Activated CD4-positive, alpha-beta memory T cell treated with anti-CD3 and anti-CD28 coated beads, Interleukin-2, amount 10 ng/mL, durations not matched to agents 7 days and 5 days (primary cell): ENCODE data around the gene RNF40. TPM values are rescaled to one million over a fixed set of nuclear protein-coding genes. Genes with fewer than 3 reads are reported as not detected.
A peak's percentile ranks its signal among the peaks of the same experiment; 100 is the strongest.

Source experiments
- CTCF ChIA-PET: fragments of 350-600 bp; sonication (Branson Sonifier 250); formaldehyde crosslinking; loops from one replicate; lab custom pipeline; 2021; ENCODE audit warnings: antibody characterized with exemption, inconsistent platforms; lab: Charles Lee
- POLR2A ChIA-PET: fragments of 350-600 bp; sonication (Branson Sonifier 250); formaldehyde crosslinking; loops from one replicate; lab custom pipeline; 2021; ENCODE audit warnings: antibody characterized with exemption; lab: Charles Lee
- DNase-seq: peaks from one replicate; pipeline ENCODE4 v3.0.0-alpha.2; 2020
- H3K27ac Mint-ChIP-seq: one replicate; pipeline ENCODE4 v1.8.0; 2021; ENCODE audit warnings: mild to moderate bottlenecking, mixed read lengths
- H3K27me3 Mint-ChIP-seq: one replicate; pipeline ENCODE4 v1.8.0; 2021; ENCODE audit warnings: mixed read lengths
- H3K36me3 Mint-ChIP-seq: one replicate; pipeline ENCODE4 v1.8.0; 2021; ENCODE audit warnings: low read depth, mixed read lengths
- H3K4me1 Mint-ChIP-seq: one replicate; pipeline ENCODE4 v1.8.0; 2021; ENCODE audit warnings: mixed read lengths
- H3K4me3 Mint-ChIP-seq: one replicate; pipeline ENCODE4 v1.8.0; 2021; ENCODE audit warnings: mild to moderate bottlenecking, mixed read lengths
- H3K9me3 Mint-ChIP-seq: one replicate; pipeline ENCODE4 v1.8.0; 2021; ENCODE audit warnings: mixed read lengths
- total RNA-seq, 2 experiments: library from RNA; stranded (reverse); gene quantifications; one replicate each; pipeline ENCODE4 v1.2.3, GENCODE V29; 2021

RNF40 gene
- 10 to 100 TPM; 96.1 to 96.2 TPM for total RNA-seq

GRCh38 chr16:30761928-30762902 is at the start of gene RNF40, which contains the start of gene CFAP119:
Gene RNF40 (plus strand): TSS chr16:30762322. CDS start chr16:30762546, 224 bp downstream.
Gene CFAP119 (minus strand): TSS chr16:30762062. CDS start chr16:30761748, 314 bp downstream.
- H3K4me3 Mint-ChIP-seq = peak within 1 kb of the TSS; percentile 97
- no peaks in the 10 kb centered on the region for H3K27me3 Mint-ChIP-seq
- H3K9me3 Mint-ChIP-seq = no peaks in the 10 kb centered on the region
- ChIA-PET CTCF (interaction anchor here (0.6 to 1.2 kb wide), 2 partner anchors 13 to 14 kb away, joined by 3 read pairs; partner anchors contain the start of gene PHKG2), POLR2A (interaction anchor here (1.0 to 4.5 kb wide), 3 partner anchors 11 to 15 kb away, joined by 3 to 28 read pairs (median 5); partner anchors contain the start of gene PHKG2)
- peaks cover 29% of the 10 kb centered on the region for H3K4me1 Mint-ChIP-seq
- H3K27ac Mint-ChIP-seq = peak within 1 kb of the TSS; percentile 88
- peaks cover 46% of the 10 kb centered on the region for H3K36me3 Mint-ChIP-seq
- peak; percentile 94 for DNase-seq

GRCh38 chr16:30715750-30716445 is 46.2 kb upstream of the RNF40 start:
- CTCF ChIA-PET = interaction anchor here (0.5 kb wide), 1 partner anchor 92 kb away, joined by 3 read pairs; no protein-coding TSS in a partner anchor
- peak; percentile 58 for DNase-seq
- Mint-ChIP-seq H3K36me3 (peaks cover 74% of the 10 kb centered on the region), H3K4me3 (peak overlapping the region; percentile 52), H3K4me1 (peaks cover 35% of the 10 kb centered on the region), H3K27ac (peak overlapping the region; percentile 96), H3K27me3 (no peaks in the 10 kb centered on the region), H3K9me3 (no peaks in the 10 kb centered on the region)
- POLR2A ChIA-PET = interaction anchor here (0.7 to 1.4 kb wide), 3 partner anchors 15 to 32 kb away, joined by 3 to 5 read pairs (median 4); partner anchors contain the start of genes PHKG2 and SRCAP

- Mint-ChIP-seq H3K4me1 (peaks cover 20% of the 10 kb centered on the region), H3K27me3 (no peaks in the 10 kb centered on the region), H3K36me3 (peaks cover 82% of the 10 kb centered on the region), H3K27ac (no peak overlapping the region), H3K9me3 (no peaks in the 10 kb centered on the region), H3K4me3 (no peak overlapping the region)
- ChIA-PET POLR2A (no interaction called here), CTCF (interaction anchor here (1.1 kb wide), 1 partner anchor 94 kb away, joined by 3 read pairs; no protein-coding TSS in a partner anchor)
- DNase-seq = no peak
Measured at GRCh38 chr16:30720086-30720485, 42.0 kb upstream of the RNF40 start.

- ChIA-PET POLR2A (no interaction called here), CTCF (no interaction called here)
- H3K27me3 Mint-ChIP-seq = no peaks in the 10 kb centered on the region
- DNase-seq = no peak
- peaks cover 83% of the 10 kb centered on the region for H3K36me3 Mint-ChIP-seq
- peaks cover 16% of the 10 kb centered on the region for H3K4me1 Mint-ChIP-seq
- no peak overlapping the region for H3K4me3 Mint-ChIP-seq
- no peak overlapping the region for H3K27ac Mint-ChIP-seq
- no peaks in the 10 kb centered on the region for H3K9me3 Mint-ChIP-seq
Measured at GRCh38 chr16:30720694-30721093, 41.4 kb upstream of the RNF40 start.

DNA sequence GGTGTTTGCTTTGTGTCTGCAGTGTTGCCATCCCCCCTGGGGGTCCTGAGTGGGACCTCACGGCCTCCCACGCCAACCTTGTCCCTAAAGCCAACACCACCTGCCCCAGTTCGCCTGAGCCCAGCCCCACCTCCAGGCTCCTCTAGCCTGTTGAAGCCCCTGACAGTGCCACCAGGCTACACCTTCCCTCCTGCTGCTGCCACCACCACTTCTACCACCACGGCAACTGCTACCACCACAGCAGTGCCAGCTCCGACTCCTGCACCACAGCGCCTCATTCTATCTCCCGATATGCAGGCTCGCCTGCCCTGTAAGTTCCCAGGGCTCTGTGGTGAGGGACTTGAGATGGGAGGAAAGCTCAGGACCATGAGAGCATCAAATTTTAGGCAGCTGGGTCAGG is 41.0 kb upstream of the RNF40 start:
- no peaks in the 10 kb centered on the region for H3K27me3 Mint-ChIP-seq
- H3K36me3 Mint-ChIP-seq = peaks cover 82% of the 10 kb centered on the region
- no peak overlapping the region for H3K4me3 Mint-ChIP-seq
- POLR2A ChIA-PET = no interaction called here
- CTCF ChIA-PET = no interaction called here
- peaks cover 11% of the 10 kb centered on the region for H3K4me1 Mint-ChIP-seq
- DNase-seq = no peak
- no peak overlapping the region for H3K27ac Mint-ChIP-seq
- H3K9me3 Mint-ChIP-seq = no peaks in the 10 kb centered on the region

DNA sequence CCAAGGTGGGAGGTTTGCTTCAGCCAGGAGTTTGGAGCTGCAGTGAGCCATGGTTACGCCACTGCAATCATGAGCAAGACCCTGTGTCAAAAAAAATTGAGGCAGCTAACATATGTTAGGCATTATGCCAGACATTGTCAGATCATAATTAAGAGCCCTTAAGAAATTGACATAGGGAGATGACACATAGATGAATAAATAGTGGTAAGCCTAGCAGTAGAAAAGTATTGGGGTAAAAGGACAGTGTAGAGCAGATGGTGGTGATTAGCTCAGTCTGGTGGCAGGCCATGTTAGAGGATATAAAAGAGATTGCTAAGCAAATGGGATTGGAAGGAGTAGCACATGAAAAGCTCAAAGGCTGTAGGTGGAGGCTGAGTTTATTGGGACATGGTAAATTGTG is 40.5 kb upstream of the RNF40 start:
- no peak overlapping the region for H3K27ac Mint-ChIP-seq
- ChIA-PET CTCF (no interaction called here), POLR2A (no interaction called here)
- peaks cover 78% of the 10 kb centered on the region for H3K36me3 Mint-ChIP-seq
- no peaks in the 10 kb centered on the region for H3K27me3 Mint-ChIP-seq
- no peak for DNase-seq
- H3K4me1 Mint-ChIP-seq = peaks cover 7% of the 10 kb centered on the region
- no peaks in the 10 kb centered on the region for H3K9me3 Mint-ChIP-seq
- no peak overlapping the region for H3K4me3 Mint-ChIP-seq

DNA sequence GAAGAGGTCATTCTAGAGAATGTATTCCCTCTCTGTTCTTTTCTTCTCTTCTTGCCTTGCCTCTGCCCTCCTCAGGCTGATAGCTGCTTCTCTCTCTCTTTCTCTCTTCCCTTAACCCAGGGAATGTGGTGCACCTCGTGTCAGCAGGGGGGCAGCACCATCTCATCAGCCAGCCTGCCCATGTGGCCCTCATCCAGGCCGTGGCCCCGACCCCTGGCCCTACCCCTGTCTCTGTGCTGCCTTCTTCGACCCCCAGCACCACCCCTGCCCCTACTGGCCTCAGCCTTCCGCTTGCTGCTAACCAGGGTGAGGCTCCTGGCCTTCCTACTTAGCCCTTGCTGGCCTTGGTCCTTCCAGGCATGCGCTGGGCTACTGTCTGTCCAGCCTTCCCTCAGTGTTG is 39.7 kb upstream of the RNF40 start:
- DNase-seq = no peak
- ChIA-PET POLR2A (interaction anchor here (1.1 to 1.4 kb wide), 2 partner anchors 10 to 23 kb away, joined by 3 to 5 read pairs; partner anchors contain the start of gene SRCAP), CTCF (no interaction called here)
- Mint-ChIP-seq H3K27me3 (no peaks in the 10 kb centered on the region), H3K27ac (no peak overlapping the region), H3K4me3 (no peak overlapping the region), H3K9me3 (no peaks in the 10 kb centered on the region), H3K4me1 (peaks cover 2% of the 10 kb centered on the region), H3K36me3 (peaks cover 74% of the 10 kb centered on the region)

GRCh38 chr16:30722916-30723315 is 39.2 kb upstream of the RNF40 start:
- CTCF ChIA-PET = no interaction called here
- no peaks in the 10 kb centered on the region for H3K27me3 Mint-ChIP-seq
- H3K4me3 Mint-ChIP-seq = no peak overlapping the region
- peaks cover 75% of the 10 kb centered on the region for H3K36me3 Mint-ChIP-seq
- no peak for DNase-seq
- POLR2A ChIA-PET = interaction anchor here (1.1 to 1.4 kb wide), 2 partner anchors 10 to 24 kb away, joined by 3 to 5 read pairs; partner anchors contain the start of gene SRCAP
- peaks cover 2% of the 10 kb centered on the region for H3K4me1 Mint-ChIP-seq
- no peaks in the 10 kb centered on the region for H3K9me3 Mint-ChIP-seq
- H3K27ac Mint-ChIP-seq = no peak overlapping the region

- POLR2A ChIA-PET = no interaction called here
- H3K9me3 Mint-ChIP-seq = no peaks in the 10 kb centered on the region
Measured at GRCh38 chr16:30723725-30724355, 38.3 kb upstream of the RNF40 start.

GRCh38 chr16:30724641-30725417 is 37.3 kb upstream of the RNF40 start:
- peaks cover 5% of the 10 kb centered on the region for H3K4me1 Mint-ChIP-seq
- ChIA-PET CTCF (interaction anchor here (1.0 kb wide), 1 partner anchor 218 kb away, joined by 3 read pairs; no protein-coding TSS in a partner anchor), POLR2A (interaction anchor here (1.3 kb wide), 1 partner anchor 23 kb away, joined by 3 read pairs; the partner anchor contains the start of gene PHKG2)
- H3K4me3 Mint-ChIP-seq = no peak overlapping the region
- no peaks in the 10 kb centered on the region for H3K9me3 Mint-ChIP-seq
- H3K27me3 Mint-ChIP-seq = no peaks in the 10 kb centered on the region
- peaks cover 82% of the 10 kb centered on the region for H3K36me3 Mint-ChIP-seq
- H3K27ac Mint-ChIP-seq = no peak overlapping the region
- DNase-seq = no peak

More at GRCh38 chr16:30723725-30724355, 38.3 kb upstream of the RNF40 start:
- no peak overlapping the region for H3K4me3 Mint-ChIP-seq
- H3K27me3 Mint-ChIP-seq = no peaks in the 10 kb centered on the region
- DNase-seq = no peak
- H3K36me3 Mint-ChIP-seq = peaks cover 79% of the 10 kb centered on the region
- CTCF ChIA-PET = no interaction called here
- peaks cover 2% of the 10 kb centered on the region for H3K4me1 Mint-ChIP-seq
- peak overlapping the region; percentile 16 for H3K27ac Mint-ChIP-seq

DNA sequence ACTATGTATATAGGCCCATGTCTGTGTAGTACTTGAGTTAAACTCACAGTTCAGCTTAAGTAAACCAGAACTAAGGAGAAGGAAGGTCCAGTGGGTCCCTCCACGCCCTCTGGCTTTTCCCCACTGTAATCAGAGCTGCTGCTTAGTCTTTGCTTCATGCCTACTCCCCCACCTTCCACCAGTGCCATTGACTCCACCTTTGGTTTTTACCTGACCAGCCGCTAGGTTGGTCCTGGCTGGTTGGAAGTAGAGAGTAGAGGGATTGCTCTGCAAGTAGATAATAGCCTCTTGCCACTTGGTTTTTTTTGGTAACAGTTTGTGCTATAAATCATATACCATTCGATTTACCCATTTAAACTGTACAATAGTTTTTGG is 36.7 kb upstream of the RNF40 start:
- H3K4me1 Mint-ChIP-seq = peaks cover 10% of the 10 kb centered on the region
- H3K27me3 Mint-ChIP-seq = no peaks in the 10 kb centered on the region
- ChIA-PET POLR2A (interaction anchor here (1.3 kb wide), 1 partner anchor 23 kb away, joined by 3 read pairs; the partner anchor contains the start of gene PHKG2), CTCF (interaction anchor here (1.0 kb wide), 1 partner anchor 217 kb away, joined by 3 read pairs; no protein-coding TSS in a partner anchor)
- no peak for DNase-seq
- no peak overlapping the region for H3K27ac Mint-ChIP-seq
- no peak overlapping the region for H3K4me3 Mint-ChIP-seq
- peaks cover 82% of the 10 kb centered on the region for H3K36me3 Mint-ChIP-seq
- no peaks in the 10 kb centered on the region for H3K9me3 Mint-ChIP-seq
